Measurements from ENCODE around the gene P2RX7. TPM values are rescaled to one million over a fixed set of nuclear protein-coding genes. Genes with fewer than 3 reads are reported as not detected.

P2RX7 gene
- total RNA-seq, 1 experiment from 2014 or later, result 0.55 TPM

DNA sequence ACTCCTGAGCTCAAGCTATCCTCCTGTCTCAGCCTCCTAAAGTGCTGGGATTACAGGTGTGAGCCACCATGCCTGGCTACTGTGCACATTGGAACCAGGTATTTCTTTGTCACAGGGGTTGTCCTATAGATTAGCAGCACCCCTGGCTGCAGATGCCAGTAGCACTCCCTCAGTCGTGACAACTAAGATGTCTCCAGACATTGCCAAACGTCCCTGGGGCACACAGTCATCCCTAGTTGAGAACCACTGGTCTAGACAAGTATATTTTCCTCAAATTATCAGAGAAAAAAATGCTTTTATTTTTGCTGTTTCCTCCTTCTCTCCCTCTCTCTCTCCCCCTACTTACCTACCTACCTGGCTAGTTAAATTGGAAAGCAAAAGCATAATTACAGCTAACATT, 17.9 kb upstream of the P2RX7 start (continued):
- TF ChIP-seq FOXJ3 (CRISPR knock-in tag; IDR thresholded peaks at IDR 0.05; ENCODE audit: borderline replicate concordance), result no peak
- TF ChIP-seq OVOL2 (CRISPR knock-in tag; IDR thresholded peaks at IDR 0.05; ENCODE audit: borderline replicate concordance), result no peak
- TF ChIP-seq, protein P1, sequence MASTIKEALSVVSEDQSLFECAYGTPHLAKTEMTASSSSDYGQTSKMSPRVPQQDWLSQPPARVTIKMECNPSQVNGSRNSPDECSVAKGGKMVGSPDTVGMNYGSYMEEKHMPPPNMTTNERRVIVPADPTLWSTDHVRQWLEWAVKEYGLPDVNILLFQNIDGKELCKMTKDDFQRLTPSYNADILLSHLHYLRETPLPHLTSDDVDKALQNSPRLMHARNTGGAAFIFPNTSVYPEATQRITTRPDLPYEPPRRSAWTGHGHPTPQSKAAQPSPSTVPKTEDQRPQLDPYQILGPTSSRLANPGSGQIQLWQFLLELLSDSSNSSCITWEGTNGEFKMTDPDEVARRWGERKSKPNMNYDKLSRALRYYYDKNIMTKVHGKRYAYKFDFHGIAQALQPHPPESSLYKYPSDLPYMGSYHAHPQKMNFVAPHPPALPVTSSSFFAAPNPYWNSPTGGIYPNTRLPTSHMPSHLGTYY (CRISPR knock-in tag; IDR thresholded peaks at IDR 0.05), result no peak
- TF ChIP-seq, protein P2, sequence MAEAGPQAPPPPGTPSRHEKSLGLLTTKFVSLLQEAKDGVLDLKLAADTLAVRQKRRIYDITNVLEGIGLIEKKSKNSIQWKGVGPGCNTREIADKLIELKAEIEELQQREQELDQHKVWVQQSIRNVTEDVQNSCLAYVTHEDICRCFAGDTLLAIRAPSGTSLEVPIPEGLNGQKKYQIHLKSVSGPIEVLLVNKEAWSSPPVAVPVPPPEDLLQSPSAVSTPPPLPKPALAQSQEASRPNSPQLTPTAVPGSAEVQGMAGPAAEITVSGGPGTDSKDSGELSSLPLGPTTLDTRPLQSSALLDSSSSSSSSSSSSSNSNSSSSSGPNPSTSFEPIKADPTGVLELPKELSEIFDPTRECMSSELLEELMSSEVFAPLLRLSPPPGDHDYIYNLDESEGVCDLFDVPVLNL (CRISPR knock-in tag; IDR thresholded peaks at IDR 0.05; ENCODE audit: borderline replicate concordance, low read depth), result no peak
- TF ChIP-seq NFYB (CRISPR knock-in tag; conservative IDR thresholded peaks at IDR 0.05; ENCODE audit: low read depth), result no peak
- TF ChIP-seq, protein P3, sequence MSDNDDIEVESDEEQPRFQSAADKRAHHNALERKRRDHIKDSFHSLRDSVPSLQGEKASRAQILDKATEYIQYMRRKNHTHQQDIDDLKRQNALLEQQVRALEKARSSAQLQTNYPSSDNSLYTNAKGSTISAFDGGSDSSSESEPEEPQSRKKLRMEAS (CRISPR knock-in tag; IDR thresholded peaks at IDR 0.05), result no peak
- no peak for TF ChIP-seq ZNF416 (CRISPR knock-in tag; IDR thresholded peaks at IDR 0.05)
- TF ChIP-seq, protein P4, sequence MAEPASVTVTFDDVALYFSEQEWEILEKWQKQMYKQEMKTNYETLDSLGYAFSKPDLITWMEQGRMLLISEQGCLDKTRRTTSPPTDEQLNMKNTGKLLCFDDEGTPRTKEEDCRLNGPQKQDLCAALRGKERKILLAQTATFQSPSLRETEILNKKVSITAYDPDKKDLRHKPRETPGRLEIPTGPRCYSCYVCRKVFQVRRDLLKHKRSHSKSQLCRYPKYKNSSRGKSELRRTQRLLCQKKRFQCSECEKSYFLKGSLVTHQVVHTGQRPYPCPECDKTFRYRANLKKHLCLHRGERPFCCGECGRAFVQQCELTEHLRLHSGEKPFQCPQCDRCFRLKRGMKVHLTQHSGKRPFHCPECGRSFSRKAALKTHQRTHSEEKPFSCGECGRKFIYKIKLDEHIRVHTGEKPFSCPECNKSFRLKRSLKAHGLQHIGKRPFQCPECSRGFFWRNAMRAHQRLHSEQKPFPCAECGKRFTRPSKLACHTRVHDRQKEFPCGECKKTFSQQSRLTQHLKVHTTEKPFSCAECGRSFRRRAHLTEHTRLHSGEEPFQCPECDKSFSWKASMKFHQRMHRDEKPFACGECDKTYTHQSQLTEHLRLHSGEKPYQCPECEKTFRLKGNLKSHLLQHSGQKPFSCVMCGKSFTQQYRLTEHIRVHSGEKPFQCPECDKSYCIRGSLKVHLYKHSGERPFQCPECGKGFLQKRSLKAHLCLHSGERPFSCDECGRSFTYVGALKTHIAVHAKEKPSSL (CRISPR knock-in tag; conservative IDR thresholded peaks at IDR 0.05), result no peak
- no peak for TF ChIP-seq ZNF423 (CRISPR knock-in tag; IDR thresholded peaks at IDR 0.05)
- no peak for TF ChIP-seq ZNF121 (CRISPR knock-in tag; IDR thresholded peaks at IDR 0.05)

DNA sequence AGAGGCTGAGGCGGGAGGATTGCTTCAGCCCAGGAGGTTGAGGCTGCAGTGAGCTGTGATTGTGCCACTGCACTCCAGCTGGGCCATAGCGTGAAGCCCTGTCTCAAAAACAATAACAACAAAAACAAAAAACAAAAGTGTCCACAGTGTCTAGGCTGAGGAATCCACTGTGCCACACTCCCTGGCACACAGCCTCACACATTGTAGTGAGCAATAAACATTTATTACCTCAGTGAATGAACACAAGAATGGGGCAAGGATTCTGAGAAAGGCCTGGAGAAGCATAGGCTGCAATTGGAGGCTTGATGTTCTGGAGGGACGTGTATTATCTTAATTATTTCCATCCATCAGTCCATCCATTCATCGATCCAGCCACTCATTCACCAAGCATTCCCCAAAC, 17.1 kb upstream of the P2RX7 start:
- TF ChIP-seq ZNF671 (CRISPR knock-in tag; IDR thresholded peaks at IDR 0.05) (no peak), ZNF232 (CRISPR knock-in tag; IDR thresholded peaks at IDR 0.05) (no peak), ZNF317 (CRISPR knock-in tag; IDR thresholded peaks at IDR 0.05; ENCODE audit: borderline replicate concordance, low read depth) (no peak), FOXJ3 (CRISPR knock-in tag; IDR thresholded peaks at IDR 0.05; ENCODE audit: borderline replicate concordance) (no peak), SMAD4 (CRISPR knock-in tag; IDR thresholded peaks at IDR 0.05) (no peak), JAZF1 (CRISPR knock-in tag; IDR thresholded peaks at IDR 0.05) (no peak), SOX15 (CRISPR knock-in tag; IDR thresholded peaks at IDR 0.05) (no peak)
- TF ChIP-seq, protein P5, sequence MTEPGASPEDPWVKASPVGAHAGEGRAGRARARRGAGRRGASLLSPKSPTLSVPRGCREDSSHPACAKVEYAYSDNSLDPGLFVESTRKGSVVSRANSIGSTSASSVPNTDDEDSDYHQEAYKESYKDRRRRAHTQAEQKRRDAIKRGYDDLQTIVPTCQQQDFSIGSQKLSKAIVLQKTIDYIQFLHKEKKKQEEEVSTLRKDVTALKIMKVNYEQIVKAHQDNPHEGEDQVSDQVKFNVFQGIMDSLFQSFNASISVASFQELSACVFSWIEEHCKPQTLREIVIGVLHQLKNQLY (CRISPR knock-in tag; IDR thresholded peaks at IDR 0.05), result no peak
- TF ChIP-seq, protein P6, sequence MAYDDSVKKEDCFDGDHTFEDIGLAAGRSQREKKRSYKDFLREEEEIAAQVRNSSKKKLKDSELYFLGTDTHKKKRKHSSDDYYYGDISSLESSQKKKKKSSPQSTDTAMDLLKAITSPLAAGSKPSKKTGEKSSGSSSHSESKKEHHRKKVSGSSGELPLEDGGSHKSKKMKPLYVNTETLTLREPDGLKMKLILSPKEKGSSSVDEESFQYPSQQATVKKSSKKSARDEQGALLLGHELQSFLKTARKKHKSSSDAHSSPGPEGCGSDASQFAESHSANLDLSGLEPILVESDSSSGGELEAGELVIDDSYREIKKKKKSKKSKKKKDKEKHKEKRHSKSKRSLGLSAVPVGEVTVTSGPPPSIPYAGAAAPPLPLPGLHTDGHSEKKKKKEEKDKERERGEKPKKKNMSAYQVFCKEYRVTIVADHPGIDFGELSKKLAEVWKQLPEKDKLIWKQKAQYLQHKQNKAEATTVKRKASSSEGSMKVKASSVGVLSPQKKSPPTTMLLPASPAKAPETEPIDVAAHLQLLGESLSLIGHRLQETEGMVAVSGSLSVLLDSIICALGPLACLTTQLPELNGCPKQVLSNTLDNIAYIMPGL (CRISPR knock-in tag; IDR thresholded peaks at IDR 0.05), result no peak
- TF ChIP-seq, protein P1 (CRISPR knock-in tag; IDR thresholded peaks at IDR 0.05), result no peak
- Mint-ChIP-seq H3K27ac (no peak overlapping the region), H3K9me3 (no peaks in the 10 kb centered on the region), H3K4me3 (no peak overlapping the region), H3K4me1 (no peaks in the 10 kb centered on the region), H3K27me3 (ENCODE audit: low read depth) (no peaks in the 10 kb centered on the region; the same call in 1 of the 2 replicates), H3K36me3 (no peaks in the 10 kb centered on the region)
- DNase-seq (ENCODE audit: low spot score), result no peak
- ChIA-PET POLR2A (no interaction called here), CTCF (interaction anchor here (0.9 to 1.7 kb wide), 3 partner anchors 19 to 123 kb away, joined by 4 to 6 read pairs (median 5); no protein-coding TSS in a partner anchor)
- ATAC-seq, result no peak
